Stimulated activated CD4-positive, alpha-beta T cell treated with anti-CD3 and anti-CD28 coated beads, Interleukin-15, amount 100 ng/mL, for 48 hours (primary cell): Measurements from ENCODE around the gene EEF1AKMT4.

Source experiments
- DNase-seq, 2 donors: peaks; one replicate each; pipeline ENCODE4 v3.0.0-alpha.2; 2020; ENCODE audit warnings: low read depth in 2 of 2

The EEF1AKMT4 gene

DNA sequence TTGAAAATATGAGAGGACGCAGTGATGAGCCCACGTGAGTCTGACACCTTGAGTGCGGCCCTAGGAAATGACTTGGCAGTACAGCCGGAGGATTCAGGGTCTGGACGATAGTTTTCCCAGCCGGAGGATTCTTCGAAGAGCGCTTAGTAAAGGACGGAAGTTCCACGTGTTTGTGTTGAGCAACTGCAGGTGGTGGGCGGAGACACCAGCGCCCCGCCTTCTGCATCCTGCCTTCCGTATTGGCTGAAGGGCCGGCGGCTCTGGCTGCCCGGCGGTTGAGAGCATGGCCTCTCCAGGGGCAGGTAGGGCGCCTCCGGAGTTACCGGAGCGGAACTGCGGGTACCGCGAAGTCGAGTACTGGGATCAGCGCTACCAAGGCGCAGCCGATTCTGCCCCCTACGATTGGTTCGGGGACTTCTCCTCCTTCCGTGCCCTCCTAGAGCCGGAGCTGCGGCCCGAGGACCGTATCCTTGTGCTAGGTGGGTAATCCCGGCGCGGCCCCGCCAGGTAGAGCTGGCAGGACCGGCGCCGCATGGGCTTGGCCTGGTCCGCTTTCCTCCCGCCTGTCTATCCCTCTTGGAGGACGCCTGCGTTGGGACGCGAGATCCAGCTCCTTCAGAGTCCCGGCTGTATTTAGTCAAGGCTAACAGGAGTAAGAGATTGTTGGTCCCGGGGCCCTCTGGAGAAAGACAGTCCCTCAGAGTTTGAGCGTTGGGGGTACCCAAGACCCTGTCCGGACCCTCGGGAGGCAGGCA is at the start of gene EEF1AKMT4:
TSS of gene EEF1AKMT4 (plus strand) at position 261 of the 755 bp plus-strand sequence. CDS start at position 284, 23 bp downstream.
- DNase-seq = peak; percentile 96

DNA sequence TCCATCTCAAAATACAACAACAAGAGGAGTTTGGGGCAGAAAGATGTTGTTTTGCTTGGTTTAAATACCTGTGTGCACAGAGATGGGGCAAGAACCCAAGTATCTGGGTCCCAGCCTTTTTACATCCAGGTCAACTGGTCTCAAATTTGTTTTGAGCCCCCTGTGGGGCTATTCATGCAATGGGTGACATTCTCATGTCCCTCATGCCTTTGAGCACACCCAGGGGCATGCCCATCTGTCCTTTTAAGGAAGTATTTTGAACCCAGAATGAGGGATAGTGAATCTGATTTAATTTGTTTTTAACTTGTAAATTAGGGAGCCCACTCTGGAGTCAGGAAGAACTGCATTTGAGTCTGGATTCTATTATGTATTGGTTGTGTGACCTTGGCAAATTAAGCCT is 48.6 kb upstream of the EEF1AKMT4 start:
- no peak for DNase-seq

DNA sequence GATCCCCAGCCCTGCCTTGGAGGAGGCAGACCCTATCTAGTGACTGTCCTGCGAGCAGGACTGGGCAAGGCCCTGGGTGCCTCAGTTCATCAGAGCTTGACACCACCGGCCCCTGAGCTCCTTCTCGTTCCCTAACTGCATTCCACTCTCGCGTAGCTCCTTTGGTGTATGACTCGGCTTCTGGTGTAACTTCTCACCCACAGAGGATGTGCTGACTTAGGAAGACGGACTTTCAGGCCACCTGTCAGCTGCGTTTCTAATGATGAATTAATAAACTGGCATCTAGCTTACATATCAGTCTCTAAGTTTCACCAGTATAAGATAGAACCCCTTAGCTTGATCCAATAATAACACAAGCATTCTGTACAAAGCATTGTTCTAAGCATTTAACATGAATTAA is 45.9 kb upstream of the EEF1AKMT4 start:
- DNase-seq = no peak

DNA sequence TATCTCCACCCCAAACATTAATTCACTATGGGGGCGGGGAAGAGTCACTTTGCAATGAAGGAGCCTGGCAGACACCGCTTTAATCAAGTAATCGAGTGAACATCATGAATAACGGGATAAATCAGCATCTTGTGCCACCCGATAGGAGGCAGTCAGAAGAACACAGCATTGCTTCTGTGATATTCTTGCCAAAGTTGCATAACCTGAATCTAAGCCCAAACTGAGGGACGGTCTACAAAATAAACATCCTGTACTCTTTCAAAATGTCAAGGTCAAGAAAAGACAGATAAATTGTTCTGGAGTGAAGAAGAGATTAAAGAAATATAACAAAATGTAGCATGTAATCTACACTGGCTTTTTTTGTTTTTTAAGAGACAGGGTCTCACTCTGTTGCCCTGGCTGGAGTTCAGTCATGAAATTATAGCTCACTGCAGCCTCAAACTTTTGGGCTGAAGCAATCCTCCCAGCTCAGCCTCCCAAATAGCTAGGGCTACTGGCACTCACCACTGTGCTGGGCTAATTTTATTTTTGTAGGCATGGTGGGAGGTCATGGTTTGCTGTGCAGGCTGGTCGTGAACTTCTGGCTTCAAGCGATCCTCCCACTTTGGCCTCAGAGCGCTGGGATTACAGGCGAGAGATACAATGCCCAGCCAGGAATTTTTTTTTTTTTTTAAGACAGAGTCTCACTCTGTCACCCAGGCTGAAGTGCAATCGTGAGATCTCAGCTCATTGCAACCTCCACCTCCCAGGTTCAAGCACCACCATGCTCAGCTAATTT is 40.1 kb upstream of the EEF1AKMT4 start:
- no peak for DNase-seq

DNA sequence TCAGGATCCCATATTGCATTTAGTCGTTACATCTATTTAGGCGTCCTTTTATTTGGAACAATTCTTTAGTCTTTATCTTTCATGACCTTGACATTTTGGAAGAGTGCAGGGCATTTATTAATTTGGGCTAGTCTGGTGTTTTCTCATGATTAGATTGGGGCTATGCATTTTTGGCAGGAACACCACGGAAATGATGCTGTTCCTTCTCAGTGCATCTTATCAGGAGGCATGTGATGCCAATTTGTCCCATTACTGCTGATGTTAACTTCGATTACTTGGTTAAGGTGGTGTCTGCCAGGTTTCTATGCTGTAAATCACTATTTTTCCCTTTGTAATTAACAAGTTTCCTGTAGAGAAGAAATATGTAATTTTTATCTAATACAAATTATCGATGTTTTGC is 38.2 kb upstream of the EEF1AKMT4 start:
- DNase-seq = no peak

DNA sequence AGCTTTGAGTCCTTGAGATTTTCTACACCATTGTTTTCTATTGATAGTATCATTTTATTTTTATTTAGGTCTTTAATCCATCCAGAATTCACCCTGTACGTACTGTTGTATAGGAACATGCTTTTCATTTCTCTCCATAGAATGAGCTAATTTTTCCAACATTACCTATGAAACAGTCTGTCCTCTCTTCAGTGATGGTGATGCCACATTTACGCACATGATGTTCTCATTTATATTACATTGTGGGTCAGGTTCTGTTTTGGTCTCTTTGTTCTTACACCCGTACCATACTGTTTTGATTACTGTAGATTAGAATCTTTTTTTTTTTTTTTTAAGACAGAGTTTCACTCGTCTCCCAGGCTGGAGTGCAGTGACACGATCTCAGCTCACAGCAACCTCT is 37.8 kb upstream of the EEF1AKMT4 start:
- DNase-seq = no peak

DNA sequence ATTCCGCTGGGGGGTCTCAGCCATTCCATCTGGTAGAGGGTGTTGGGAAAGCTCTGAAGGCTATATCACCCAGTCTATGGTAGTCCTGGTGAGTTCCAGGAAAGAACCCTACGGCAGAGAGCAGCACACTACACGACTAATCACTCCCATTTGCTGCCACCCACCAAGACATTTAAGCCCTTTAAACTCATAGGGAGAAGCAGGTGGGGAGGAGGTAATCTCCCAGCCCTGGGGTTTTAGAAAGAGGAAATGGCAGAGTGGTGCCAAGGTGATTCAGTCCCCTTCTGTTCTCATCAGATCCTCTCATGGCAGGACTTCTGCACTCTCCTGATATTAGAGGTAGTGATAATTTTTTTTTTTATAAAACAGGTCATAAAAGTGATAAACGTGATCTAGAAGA is 30.7 kb upstream of the EEF1AKMT4 start:
- DNase-seq = no peak

DNA sequence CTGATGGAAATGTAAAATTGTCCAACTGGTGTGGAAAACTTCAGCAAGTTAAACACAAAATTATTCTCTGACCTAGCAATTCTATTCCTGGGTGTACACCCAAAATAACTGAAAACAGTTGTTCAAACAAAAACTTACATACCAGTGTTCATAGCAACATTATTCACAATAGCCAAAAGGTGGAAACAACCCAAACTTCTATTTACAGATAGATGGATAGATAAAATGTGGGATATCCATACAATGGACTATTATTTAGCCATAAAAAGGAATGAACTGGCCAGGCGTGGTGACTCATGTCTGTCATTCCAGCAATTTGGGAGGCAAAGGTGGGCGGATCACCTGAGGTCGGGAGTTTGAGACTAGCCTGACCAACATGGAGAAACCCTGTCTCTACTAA is 27.0 kb upstream of the EEF1AKMT4 start:
- no peak for DNase-seq

DNA sequence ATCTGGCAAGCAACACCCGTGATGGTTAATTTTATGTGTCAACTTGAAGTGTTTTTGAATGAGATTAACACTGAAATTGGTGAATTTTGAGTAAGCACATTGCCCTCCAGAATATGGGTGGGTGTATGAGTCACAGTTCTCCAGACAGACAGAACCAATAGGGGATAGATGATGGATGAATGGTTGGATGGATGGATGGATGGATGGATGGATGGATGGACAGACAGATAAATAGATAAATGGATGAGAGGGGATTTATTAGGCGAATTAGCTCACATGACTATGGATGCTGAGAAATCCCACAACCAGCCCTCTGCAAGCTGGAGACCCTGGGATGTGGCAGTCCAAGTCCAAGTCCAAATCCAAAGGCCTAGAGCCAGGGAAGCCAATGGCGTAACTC is 25.5 kb upstream of the EEF1AKMT4 start:
- DNase-seq = no peak

DNA sequence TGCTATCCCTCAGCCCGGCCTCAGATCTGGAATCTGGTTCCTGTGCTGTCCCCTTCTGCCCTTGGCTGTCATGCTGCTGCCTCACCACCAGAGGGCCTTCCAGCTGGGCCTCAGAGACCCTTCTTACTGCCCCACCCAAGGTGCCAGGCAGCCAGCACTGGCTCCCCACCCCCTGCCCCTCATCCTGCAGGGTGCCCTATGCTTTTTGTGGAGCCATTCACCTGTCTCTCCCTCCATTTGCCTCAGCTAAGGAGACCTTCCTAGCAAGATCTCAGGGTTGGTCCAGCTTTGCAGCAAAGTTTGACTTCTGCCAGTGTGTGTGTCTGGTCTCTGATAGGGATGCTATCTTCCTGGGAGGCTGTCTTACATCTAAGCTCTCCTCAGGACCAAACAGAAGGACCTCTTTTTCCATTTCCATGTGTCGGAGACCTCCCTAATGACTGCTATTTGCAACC is 22.0 kb upstream of the EEF1AKMT4 start:
- DNase-seq = peak in 1 of 2 donors; percentile 36

DNA sequence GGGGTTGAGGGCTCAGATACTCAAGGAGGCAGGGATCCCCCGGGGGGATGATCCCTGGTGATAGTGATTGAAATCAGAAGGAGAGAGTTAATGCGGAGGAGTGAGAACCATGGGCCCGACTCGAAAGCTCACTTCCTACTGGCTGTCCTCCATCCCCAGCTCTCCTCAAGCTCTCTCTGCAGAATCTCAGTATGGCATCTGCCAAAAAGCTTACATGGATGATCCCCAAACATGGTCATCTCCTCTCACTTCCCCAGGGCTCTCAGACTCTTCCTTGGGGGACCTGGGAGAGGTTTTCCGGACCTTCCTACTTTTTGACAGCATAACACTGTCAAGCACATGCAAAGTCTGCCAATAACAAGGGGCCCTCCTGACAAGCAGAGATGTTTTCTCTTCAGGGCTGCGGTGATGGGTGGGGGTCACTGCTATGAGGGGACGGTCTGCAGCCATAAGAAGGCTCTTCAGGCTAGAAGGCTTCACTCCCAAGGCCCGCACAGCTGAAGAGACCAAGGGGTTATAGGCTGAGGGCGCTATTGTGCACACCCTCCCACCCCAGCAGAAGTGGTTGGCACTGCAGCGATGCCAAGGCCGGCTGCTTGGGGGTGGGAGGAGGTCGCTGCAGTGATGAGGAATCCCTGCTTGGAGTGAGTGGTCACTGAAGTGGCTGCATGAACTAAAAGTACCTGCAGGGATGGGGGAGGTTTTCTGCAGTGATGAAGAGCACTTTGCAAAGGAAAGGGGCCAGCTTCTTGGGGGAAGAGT is 20.9 kb upstream of the EEF1AKMT4 start:
- no peak for DNase-seq

DNA sequence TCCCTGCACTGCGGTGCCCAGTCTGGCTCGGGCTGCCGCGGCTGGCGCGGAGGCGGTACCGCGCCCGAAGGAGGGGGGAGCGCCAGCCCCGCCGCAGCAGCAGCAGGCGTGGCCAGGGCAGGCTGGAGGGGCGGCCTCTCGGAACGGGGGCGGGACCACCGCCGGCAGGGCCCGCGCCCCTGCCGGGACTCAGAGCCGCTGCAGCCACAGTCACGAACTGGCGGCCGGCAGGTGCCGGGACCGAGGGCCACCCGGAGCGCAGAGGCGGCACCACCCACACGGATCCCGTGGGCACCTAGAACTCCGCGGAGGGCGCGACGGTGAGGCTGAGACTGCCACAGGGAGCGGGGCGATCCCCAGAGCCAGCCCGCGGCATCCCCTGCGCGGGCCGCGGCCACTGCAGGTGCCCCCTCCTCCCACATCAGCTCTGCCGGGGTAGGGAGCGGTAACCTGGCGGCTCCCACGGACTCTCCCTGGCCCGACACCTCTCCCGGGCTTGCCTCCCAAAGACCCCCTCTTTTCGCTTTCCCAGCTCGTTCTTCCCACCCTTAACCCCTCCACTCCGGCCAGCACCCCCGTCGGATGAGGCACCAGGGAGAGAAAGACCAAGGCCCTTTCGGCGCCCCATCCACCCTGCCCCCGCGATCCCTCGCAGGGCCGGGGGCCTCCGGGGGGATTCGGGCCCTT is 19.9 kb upstream of the EEF1AKMT4 start, which contains the start of gene VWA5B2:
TSS of gene VWA5B2 (plus strand) at position 192 of the 687 bp plus-strand sequence. CDS start 944 bp downstream, outside the sequence.
- peak; percentile 18 to 54 for DNase-seq

DNA sequence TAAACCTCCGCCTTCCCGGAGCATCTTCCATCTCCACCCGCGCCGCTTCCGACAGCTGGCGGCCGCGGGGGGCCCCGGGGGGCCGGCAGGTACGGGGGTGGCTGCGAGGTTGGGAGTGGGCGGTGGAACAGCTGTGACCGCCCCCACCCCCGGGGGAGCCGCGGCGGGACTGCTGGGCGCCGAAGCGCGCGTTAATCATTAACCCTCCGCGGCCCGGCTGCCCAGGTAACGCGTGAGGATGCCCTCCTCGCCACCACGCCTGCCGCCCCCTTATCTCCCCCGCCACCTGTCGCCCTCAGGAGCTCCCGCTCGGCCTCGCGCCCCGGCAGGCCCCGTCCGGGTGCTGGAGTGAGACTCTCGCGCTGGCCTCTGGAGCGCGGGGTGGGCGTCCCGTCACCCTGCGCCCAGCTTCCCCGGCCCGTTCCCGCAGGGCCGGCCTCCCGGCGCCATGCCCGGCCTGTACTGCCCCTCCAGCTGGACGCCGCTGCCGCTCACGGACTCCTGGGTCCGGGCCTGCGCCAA is 19.3 kb upstream of the EEF1AKMT4 start:
- DNase-seq = no peak

DNA sequence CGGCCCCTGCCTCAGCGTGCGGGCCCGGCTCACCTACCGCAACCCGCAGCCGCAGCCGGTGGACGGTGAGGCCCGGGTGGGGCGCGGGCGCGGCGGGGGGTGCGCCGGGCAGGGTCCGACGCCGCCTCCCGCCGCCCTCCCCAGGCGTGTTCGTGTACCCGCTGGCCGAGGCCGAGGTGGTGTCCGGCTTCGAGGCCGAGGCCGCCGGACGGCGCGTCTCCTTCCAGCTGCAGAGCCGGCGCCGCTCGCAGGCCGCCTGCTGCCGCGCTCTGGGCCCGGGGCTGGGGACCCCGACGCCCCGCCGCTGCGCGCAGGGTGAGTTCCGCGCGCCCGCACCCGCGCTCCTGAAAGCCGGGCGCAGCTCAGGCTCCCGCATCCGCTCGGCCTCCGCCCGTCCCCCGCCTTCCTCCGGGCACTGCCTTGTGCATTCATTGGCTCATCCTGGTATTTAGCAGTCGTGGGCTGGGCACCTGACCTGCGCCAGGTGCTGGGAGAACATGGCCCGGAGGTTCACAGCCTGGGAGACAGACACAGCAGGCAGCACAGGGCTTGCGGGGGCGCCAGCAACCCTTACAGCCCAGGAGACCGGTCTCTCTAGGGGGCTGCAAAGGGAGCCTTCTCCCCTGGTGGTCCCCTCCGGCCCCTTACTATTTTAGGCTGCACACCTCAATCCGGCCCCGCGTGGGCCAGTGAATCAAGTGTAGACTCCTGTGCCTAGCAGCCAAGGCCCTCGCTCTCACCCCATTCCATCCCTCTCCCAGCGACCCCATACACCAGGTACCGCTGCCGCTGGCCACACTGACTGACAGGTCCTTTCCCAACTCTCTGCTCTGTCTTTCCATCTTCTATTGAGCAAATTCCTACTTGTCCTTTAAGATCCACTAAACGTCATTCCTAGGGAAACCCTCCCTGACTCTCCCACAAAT is 18.6 kb upstream of the EEF1AKMT4 start:
- no peak for DNase-seq

DNA sequence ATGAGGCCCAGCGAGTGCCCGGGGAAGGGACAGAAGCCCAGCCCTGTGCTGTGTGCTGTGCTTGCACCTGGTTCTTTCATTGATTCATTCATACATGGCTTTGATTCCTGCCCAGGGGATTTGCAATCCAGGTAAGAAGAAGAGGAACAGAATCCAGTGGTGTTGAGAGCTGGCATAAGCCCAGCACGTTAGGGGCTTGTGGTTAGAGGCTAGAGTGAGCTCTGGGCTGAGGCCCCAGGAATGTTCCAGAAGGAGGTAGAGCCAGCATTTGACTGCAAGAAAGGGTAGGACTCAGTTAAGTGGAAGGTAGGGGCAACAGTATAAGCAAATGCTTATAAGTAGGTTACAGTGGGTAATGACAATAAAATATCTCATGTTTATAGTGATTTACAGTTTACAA is 17.8 kb upstream of the EEF1AKMT4 start:
- no peak for DNase-seq

DNA sequence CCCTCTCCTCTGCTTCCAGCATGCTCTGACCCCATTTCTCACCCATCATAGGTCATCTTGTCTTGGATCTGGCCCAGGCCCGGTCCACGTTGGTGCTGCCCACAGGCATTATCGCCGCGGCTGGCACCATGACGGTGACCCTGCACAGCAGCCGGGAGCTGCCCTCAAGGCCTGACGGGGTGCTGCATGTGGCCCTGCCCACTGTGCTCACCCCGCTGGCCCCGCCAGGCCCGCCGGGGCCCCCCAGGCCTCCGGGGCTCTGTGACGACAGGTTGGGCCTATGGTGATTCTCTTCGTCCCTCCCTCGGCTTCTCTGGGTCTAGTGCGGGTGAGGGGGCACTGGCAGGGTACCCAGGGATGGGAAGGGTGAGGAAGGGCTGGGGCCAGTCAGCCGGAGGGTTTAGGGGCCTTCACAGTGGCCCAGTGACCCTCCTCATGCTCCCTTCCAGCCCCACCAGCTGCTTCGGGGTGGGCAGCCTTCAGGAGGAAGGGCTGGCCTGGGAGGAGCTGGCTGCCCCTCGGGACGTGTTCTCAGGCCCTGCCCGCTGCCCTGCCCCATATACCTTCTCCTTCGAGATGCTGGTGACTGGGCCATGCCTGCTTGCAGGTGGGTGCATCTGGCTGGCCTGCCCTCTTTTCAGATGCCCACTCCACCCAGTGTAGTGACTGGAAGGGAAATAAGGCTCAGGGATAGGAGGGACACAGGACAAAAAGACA is 16.2 kb upstream of the EEF1AKMT4 start:
- DNase-seq = no peak

DNA sequence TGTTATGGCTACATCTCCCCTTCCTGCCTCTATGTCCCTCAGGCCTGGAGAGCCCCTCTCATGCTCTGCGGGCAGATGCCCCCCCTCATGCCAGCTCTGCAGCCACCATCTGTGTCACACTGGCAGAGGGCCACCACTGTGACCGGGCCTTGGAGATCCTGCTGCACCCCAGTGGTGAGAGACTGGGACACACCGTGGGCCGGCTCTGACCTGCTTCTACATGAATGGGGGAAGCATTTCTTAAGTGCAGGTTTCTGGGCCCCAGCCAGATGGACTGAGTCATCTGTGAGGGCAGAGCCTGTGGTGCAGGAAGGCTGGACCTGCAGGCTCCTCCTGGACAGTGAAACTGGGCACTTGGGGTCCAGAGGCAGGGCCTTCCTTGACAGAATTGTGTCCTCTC is 15.2 kb upstream of the EEF1AKMT4 start:
- no peak for DNase-seq

DNA sequence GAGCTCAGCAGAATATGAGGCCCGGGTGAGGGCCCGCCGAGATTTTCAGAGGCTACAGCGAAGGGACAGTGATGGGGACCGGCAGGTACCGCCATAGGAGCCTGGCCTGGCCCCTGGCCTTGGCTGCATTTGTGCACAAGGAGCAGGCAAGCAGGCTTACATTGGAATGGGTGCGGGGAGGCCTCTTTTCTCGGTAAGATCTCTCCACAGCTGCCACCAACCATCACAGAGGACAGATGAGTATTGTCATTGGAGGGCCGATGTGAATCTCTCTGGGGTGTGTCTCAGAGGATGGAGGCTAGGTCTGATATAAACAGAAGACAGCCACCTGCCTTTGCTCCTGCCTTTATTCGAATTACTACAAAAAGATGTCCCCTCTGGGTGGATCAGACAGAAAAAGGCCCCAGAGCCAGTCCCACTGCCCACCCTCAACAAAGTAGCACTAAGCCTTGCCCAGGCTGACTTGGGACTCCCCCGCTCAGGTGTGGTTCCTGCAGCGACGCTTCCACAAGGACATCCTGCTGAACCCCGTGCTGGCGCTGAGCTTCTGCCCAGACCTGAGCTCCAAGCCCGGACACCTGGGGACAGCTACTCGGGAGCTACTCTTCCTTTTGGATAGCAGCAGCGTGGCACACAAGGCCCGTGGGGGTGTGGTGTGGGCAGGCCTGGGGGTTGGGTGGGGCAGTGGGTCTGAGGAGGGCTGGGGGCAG is 14.6 kb upstream of the EEF1AKMT4 start:
- no peak for DNase-seq
